Memory B cell (primary cell): ENCODE measurements around the gene MAOA.

Experiments used
- ATAC-seq: fragments of 150-1000 bp; cut with Tn5 transposase; 2 replicates; pipeline ENCODE4 v1.10.0; 2021; ENCODE audit warnings: low read depth, mild to moderate bottlenecking, moderate library complexity
- DNase-seq, 2 donors: peaks; one replicate each; pipeline ENCODE4 v3.0.0; 2022; ENCODE audit warnings: low spot score in 2 of 2
- H3K27ac Mint-ChIP-seq: one replicate; pipeline ENCODE4 v1.8.0; 2022; ENCODE audit warnings: mild to moderate bottlenecking, moderate library complexity, mixed read lengths
- H3K27me3 Mint-ChIP-seq: one replicate; pipeline ENCODE4 v1.8.0; 2022; ENCODE audit warnings: mixed read lengths
- H3K36me3 Mint-ChIP-seq: one replicate; pipeline ENCODE4 v1.8.0; 2022; ENCODE audit warnings: mild to moderate bottlenecking, mixed read lengths
- H3K4me1 Mint-ChIP-seq: one replicate; pipeline ENCODE4 v1.8.0; 2022; ENCODE audit warnings: mixed read lengths
- H3K4me3 Mint-ChIP-seq: one replicate; pipeline ENCODE4 v1.8.0; 2022; ENCODE audit warnings: mild to moderate bottlenecking, moderate library complexity, mixed read lengths
- H3K9me3 Mint-ChIP-seq: one replicate; pipeline ENCODE4 v1.8.0; 2022; ENCODE audit warnings: mixed read lengths

The MAOA gene

DNA sequence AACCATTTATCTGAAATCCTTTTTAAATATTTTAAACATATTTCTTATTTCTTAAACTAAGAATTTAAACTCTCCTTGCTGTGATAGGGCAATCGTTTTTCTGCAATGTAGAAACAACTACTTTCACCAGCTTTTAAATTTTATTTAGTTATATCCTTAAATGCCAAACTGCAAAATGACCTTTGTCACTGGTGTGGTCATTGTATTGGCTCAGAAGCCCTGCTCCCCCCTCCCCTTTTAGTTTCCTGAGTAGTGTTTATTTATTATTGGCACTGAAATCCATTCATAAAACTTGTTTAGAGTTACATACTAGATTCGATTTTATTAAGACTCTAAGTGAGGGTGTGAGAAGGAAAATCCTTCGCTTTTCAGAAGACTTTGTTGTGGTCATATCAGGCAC is 23.0 kb downstream of the MAOA start:
- Mint-ChIP-seq H3K4me1 (no peaks in the 10 kb centered on the region), H3K27me3 (peaks cover 3% of the 10 kb centered on the region), H3K27ac (no peak overlapping the region), H3K36me3 (no peaks in the 10 kb centered on the region), H3K9me3 (no peaks in the 10 kb centered on the region), H3K4me3 (no peak overlapping the region)
- DNase-seq (no peak), ATAC-seq (no peak)

DNA sequence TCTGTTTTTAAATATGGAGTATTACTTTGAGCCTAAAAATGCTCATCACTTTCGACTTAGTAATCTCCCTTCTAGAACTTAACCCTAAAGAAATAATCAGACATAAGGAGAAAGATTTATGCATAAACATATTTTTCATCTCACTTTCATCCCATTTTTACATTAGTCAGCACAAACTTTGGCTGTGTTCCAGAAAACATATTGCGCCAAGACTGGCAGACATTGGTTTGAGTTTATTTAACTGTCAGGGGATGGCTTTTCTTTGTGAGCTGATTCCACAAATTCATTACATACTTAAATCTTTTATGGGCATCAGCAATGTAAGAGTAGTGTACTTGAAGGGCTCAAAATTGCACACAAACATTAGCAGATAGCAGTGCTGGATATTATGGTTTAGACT is 23.7 kb downstream of the MAOA start:
- no peak overlapping the region for H3K27ac Mint-ChIP-seq
- ATAC-seq (no peak), DNase-seq (no peak)
- no peaks in the 10 kb centered on the region for H3K36me3 Mint-ChIP-seq
- H3K4me1 Mint-ChIP-seq: no peaks in the 10 kb centered on the region
- H3K27me3 Mint-ChIP-seq: peaks cover 5% of the 10 kb centered on the region
- no peaks in the 10 kb centered on the region for H3K9me3 Mint-ChIP-seq
- H3K4me3 Mint-ChIP-seq: no peak overlapping the region

DNA sequence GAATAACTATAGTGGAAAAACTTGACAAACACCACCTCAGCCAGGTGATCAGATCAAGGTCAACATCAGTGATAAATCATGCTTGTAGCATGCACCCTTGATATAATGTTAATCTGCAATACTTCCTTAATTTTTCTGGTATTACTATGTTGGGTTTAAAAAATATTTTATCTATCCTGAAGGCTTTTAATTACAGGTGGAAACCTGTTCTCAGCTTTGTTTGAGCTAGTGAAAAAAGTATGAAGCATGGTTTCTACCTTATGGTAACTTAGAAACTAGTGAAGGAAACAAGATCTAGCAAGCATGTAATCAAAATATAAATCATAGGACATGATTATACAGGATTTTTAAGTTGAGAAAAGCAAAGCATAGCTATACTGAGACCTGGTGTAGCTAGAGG is 26.6 kb downstream of the MAOA start:
- Mint-ChIP-seq H3K4me1 (no peaks in the 10 kb centered on the region), H3K27ac (no peak overlapping the region)

DNA sequence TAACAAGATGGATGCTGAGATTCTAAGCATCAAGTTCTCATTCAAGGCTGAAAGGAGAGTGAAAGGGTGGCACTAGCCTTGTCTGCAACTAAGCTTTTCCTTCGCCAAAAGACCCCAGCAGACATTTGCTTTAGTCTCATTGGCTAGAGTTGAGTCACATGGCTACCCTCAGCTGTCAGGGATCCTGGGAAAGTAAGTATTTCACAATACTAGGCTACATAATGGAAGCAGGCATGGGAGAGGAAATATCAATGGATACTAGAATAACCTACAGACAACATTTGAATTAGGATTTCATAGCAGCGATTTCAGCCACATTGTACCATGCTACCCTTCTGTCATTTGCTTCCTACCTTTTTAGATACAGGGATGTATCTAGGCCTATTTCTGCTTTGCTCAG is 29.1 kb downstream of the MAOA start:
- H3K4me3 Mint-ChIP-seq: no peak overlapping the region
- no peaks in the 10 kb centered on the region for H3K4me1 Mint-ChIP-seq
- no peak for ATAC-seq
- H3K27me3 Mint-ChIP-seq: peaks cover 5% of the 10 kb centered on the region
- H3K36me3 Mint-ChIP-seq: no peaks in the 10 kb centered on the region
- H3K27ac Mint-ChIP-seq: no peak overlapping the region
- H3K9me3 Mint-ChIP-seq: no peaks in the 10 kb centered on the region
- DNase-seq: no peak

More for the DNA sequence above, 26.6 kb downstream of the MAOA start:
- Mint-ChIP-seq H3K27me3 (peaks cover 5% of the 10 kb centered on the region), H3K9me3 (no peaks in the 10 kb centered on the region), H3K4me3 (no peak overlapping the region), H3K36me3 (no peaks in the 10 kb centered on the region)
- DNase-seq: no peak
- ATAC-seq: no peak

DNA sequence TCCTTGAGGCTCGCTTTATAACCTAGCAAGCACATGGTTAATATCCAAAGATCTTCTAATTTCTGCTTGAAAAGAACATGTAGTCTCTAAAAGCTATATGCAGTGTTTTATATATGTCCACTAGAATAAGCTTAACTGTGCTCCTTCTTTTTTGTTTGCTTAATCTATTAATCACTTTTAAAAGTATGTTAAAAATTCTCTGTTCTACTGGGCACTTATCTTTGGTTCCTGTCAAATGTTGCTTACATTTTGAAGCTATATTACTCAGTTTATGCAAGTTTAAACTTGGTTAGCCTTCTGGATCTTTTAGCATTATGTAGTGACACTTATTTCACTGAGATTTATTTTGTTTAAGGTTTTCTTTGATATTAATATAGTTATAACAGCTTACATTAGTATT is 32.5 kb downstream of the MAOA start:
- Mint-ChIP-seq H3K27ac (no peak overlapping the region), H3K27me3 (peaks cover 2% of the 10 kb centered on the region), H3K4me1 (no peaks in the 10 kb centered on the region), H3K9me3 (no peaks in the 10 kb centered on the region), H3K36me3 (no peaks in the 10 kb centered on the region), H3K4me3 (no peak overlapping the region)
- no peak for DNase-seq
- no peak for ATAC-seq

DNA sequence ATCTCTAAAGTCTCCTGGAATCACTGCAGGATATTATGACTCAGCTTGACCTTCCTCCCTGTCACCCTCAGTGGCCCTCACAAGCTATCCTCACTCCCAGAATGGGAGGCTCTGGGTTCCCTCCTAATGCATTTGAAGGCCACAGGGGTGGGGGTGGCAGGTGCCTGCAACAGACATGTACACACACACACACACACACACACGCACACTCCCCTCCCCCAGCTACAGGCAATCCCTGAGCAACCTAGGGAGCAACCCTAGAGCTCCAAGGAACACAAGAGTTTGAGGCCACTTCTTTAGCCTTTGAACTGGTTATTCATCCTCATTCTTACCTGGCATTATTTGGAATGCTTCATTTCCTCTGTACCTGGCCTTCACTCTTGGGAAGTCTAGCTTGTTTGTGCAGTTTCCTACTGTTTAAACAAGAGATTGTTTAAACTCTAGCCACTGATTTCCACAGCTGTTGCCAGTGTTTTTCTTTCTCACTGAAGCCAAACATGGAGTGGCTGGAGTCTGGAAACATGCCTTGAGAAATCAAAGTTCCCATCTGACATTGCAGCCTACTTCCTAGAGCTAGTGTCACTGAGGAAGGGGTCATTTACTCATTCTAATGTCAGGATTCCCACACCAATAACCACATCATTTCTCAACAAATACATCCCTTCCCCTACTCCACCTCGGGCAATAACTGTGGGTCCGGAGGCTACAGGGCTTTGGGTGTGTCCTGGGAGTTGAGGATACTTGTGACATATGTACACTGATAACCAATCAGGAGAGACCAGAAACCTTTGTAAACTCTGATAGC is 37.7 kb downstream of the MAOA start:
- no peak for DNase-seq
- no peak for ATAC-seq
- no peaks in the 10 kb centered on the region for H3K27me3 Mint-ChIP-seq
- no peak overlapping the region for H3K4me3 Mint-ChIP-seq
- H3K27ac Mint-ChIP-seq: no peak overlapping the region
- H3K36me3 Mint-ChIP-seq: no peaks in the 10 kb centered on the region
- H3K9me3 Mint-ChIP-seq: no peaks in the 10 kb centered on the region
- no peaks in the 10 kb centered on the region for H3K4me1 Mint-ChIP-seq

DNA sequence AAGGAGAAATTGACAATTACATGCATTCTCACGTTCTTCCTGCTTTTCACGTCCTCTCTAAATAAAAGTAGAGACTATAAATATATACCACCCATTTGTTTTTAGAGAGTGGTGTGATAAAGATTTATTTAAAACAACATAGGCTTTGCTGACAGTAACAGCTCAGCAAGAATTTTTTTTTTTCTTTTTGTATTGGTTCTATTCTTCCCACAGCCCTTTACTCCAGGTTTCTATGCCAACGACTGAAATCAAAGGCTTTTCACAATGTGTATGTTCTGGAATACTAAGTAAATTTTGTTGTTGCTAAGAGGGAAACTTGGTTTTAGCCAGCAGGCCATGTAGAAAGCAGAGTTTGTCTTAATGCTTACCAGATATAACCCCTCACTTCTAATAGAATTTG is 43.4 kb downstream of the MAOA start:
- H3K4me3 Mint-ChIP-seq: no peak overlapping the region
- DNase-seq (no peak), ATAC-seq (no peak)
- no peaks in the 10 kb centered on the region for H3K36me3 Mint-ChIP-seq
- H3K27ac Mint-ChIP-seq: no peak overlapping the region
- no peaks in the 10 kb centered on the region for H3K4me1 Mint-ChIP-seq
- peaks cover 6% of the 10 kb centered on the region for H3K27me3 Mint-ChIP-seq
- H3K9me3 Mint-ChIP-seq: no peaks in the 10 kb centered on the region

DNA sequence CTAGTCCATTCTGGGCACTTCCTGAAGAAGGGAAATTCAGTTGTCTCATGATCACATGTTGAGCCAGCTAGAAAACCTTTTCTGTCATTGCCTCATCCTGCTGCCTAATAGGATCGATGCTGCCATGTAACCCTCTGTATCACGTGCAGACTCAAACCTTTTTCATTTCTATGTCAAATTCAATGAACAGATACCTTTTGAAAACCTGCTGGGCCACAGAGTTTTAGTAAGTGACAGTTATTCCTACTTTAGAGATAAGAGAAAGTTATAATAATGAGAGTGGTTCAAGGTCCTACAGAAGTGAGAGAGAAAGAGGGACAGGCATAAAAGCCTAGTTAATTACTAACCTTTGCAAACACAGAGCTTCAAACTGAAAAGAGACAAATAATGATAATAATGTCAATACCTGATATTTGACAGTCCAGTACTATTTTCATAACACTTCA is 46.0 kb downstream of the MAOA start:
- Mint-ChIP-seq H3K36me3 (no peaks in the 10 kb centered on the region), H3K9me3 (no peaks in the 10 kb centered on the region), H3K27ac (no peak overlapping the region), H3K4me3 (no peak overlapping the region), H3K4me1 (no peaks in the 10 kb centered on the region), H3K27me3 (peaks cover 6% of the 10 kb centered on the region)
- ATAC-seq: no peak
- DNase-seq: no peak

DNA sequence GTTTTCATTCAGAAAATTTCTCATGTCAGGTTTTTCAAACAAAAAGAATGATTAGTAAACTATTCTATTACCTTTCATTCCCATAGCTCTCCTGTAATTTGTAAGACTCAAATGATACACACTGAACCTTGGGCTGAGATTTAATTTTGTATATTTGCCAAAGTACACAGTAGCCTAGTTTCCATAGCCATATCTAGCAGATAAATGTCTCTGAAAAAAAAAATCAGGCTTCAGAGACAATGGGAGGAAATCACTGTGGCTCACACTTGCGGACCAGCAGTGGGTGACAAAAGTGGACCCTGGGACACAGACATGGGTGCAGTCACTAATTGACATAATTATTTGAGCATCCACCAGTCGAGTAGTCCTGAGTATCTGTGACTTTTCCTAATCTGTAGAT is 46.6 kb downstream of the MAOA start:
- no peak overlapping the region for H3K4me3 Mint-ChIP-seq
- no peak overlapping the region for H3K27ac Mint-ChIP-seq
- ATAC-seq (no peak), DNase-seq (no peak)
- no peaks in the 10 kb centered on the region for H3K36me3 Mint-ChIP-seq
- peaks cover 6% of the 10 kb centered on the region for H3K27me3 Mint-ChIP-seq
- H3K9me3 Mint-ChIP-seq: no peaks in the 10 kb centered on the region
- H3K4me1 Mint-ChIP-seq: no peaks in the 10 kb centered on the region

DNA sequence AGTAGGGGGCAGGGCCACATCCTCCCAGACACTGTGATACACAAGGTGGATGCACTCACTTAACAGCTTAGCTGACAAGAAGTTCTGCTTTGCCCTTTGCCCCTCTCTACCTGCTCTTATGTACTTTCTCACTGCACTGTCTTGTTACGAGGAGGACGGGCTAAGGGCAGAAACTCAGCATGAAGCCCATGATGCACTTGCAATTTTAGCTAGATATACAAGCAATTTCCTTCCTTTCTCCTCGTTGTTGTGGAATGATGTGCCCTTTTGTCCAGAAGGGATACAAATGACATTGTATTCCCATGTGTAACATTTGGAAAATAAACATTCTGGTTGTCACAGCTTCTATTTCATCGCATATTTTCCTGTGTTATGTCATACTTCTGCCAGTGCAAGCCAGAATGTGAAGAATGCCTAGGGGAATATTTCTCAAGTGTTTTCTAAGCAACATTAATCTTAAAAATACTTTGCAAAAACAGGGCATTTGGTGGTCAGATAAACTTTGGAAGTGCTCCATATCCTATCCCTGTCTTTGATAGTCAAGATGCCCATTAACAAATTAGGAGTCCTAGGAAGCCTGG is 47.2 kb downstream of the MAOA start:
- no peak for DNase-seq
- no peak for ATAC-seq
- no peak overlapping the region for H3K4me3 Mint-ChIP-seq
- H3K4me1 Mint-ChIP-seq: no peaks in the 10 kb centered on the region
- no peak overlapping the region for H3K27ac Mint-ChIP-seq
- peaks cover 6% of the 10 kb centered on the region for H3K27me3 Mint-ChIP-seq
- H3K9me3 Mint-ChIP-seq: no peaks in the 10 kb centered on the region
- no peaks in the 10 kb centered on the region for H3K36me3 Mint-ChIP-seq

DNA sequence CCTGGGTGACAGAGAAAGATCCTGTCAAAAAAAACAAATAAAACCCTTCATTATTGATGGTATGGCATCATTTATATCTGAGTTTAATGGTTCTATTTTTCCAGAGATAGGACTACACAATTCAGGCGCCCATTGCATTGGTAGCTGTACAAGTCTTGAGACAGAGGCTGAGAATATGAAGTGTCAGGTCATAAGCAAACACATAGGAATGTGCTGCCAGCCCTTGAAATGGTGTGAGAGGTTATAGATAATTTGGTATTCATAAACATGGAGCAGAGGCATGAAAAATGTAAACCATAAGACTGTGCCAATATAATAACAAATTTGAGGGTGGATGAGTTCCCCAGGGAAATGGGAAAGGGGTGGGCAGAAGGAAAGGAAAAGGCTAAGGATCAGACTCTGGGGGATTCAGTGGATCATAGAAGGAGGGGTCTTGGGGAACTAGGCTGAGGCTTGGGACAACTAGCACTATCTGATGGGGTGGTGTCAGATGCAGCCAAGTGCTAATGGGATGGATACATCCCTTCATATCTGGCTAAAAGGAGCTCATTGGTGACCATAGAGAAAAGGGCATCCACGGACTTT is 50.8 kb downstream of the MAOA start:
- no peaks in the 10 kb centered on the region for H3K9me3 Mint-ChIP-seq
- ATAC-seq (no peak), DNase-seq (no peak)
- H3K27ac Mint-ChIP-seq: no peak overlapping the region
- H3K4me1 Mint-ChIP-seq: no peaks in the 10 kb centered on the region
- H3K36me3 Mint-ChIP-seq: no peaks in the 10 kb centered on the region
- peaks cover 6% of the 10 kb centered on the region for H3K27me3 Mint-ChIP-seq
- no peak overlapping the region for H3K4me3 Mint-ChIP-seq

DNA sequence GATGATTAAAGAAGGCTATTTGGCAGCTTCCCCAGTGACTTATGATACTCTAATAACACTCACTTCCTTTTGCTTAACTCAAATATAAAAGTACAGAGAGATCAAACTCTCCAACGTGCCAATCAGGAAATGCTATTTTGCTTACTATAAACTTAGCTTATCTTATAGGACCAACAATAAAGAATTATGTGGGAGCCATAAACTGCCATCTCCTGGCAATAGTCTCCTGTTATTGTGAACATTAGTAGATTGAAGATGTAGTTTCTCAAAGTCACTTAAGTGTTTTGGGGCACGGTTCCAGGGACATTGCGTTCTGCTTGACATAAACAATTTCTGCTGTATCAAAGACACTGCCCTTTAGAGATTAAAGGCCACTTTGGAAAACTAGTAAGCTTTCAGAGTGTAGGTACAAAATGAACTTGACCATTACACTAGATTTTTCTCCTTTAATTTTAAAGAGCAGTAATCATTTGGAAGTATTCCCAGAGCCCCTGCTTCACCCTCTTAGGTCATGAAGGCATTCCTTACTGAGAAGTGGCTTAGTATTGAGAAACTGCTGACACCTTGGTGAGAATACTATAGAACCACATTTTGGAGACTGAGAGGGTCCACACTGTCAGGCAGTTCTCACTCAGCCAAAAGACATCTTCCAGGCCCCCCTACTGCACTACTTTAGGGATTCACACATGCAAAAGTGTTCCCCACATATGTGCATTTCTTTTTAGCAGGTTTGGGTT is 51.9 kb downstream of the MAOA start:
- no peak overlapping the region for H3K4me3 Mint-ChIP-seq
- H3K36me3 Mint-ChIP-seq: no peaks in the 10 kb centered on the region
- H3K9me3 Mint-ChIP-seq: no peaks in the 10 kb centered on the region
- H3K27me3 Mint-ChIP-seq: peaks cover 5% of the 10 kb centered on the region
- DNase-seq (no peak), ATAC-seq (no peak)
- H3K4me1 Mint-ChIP-seq: no peaks in the 10 kb centered on the region
- no peak overlapping the region for H3K27ac Mint-ChIP-seq

DNA sequence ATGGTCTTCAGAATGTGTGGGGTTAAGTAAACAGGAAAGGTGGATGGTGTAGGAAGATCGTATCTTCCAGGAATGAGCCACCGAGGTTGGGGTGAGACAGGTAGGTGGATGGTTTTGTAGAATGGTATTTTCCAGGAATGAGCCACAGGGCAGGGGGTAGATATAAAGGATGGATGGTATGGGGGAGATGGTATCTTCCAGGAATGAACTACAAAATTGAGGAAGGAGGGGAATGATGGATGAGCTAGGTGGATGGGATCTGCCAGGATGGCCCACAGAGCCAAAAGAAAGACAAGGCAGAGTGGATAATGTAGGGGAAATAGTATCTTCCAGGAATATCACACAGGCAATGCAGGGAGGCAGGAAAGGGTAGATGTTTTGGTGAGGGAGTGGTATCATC is 60.0 kb downstream of the MAOA start:
- H3K27me3 Mint-ChIP-seq: no peaks in the 10 kb centered on the region
- DNase-seq: no peak
- no peaks in the 10 kb centered on the region for H3K9me3 Mint-ChIP-seq
- no peaks in the 10 kb centered on the region for H3K4me1 Mint-ChIP-seq
- ATAC-seq: no peak
- H3K27ac Mint-ChIP-seq: no peak overlapping the region
- H3K36me3 Mint-ChIP-seq: no peaks in the 10 kb centered on the region
- H3K4me3 Mint-ChIP-seq: no peak overlapping the region

DNA sequence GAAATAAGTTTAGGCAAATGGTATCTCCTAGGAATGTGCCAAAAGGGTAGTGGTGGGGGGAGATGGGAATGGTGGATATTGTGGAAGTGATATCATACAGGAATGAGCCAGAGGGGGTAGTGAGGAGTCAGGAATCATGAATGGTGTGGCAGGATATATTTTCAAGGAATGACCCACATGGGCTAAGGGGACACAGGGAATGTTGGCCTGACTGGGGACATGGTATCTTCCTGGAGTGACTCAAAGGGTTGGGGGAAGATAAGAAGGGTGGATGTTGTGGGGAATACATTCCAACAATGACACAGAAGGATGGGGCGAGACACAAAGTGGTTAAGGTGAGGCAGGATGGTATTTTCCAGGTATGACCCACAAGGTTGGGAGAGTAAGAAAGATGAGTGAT is 60.6 kb downstream of the MAOA start:
- DNase-seq (no peak), ATAC-seq (no peak)
- no peak overlapping the region for H3K27ac Mint-ChIP-seq
- no peaks in the 10 kb centered on the region for H3K9me3 Mint-ChIP-seq
- H3K4me1 Mint-ChIP-seq: no peaks in the 10 kb centered on the region
- H3K4me3 Mint-ChIP-seq: no peak overlapping the region
- H3K27me3 Mint-ChIP-seq: no peaks in the 10 kb centered on the region
- H3K36me3 Mint-ChIP-seq: no peaks in the 10 kb centered on the region
